Esophagus squamous epithelium (tissue), 4 donors: Measurements from ENCODE around the gene MAP3K9.

Experiments
- CTCF ChIP-seq, 6 experiments: fragments of 450-650 bp in 4 of 6; fragments of 200-600 bp in 2 of 6; sonication (generic) in 2 of 6; IDR thresholded peaks; one replicate each; pipeline ENCODE4 v1.5.1; 2016 to 2019; ENCODE audit warnings: antibody characterized with exemption in 6 of 6, mild to moderate bottlenecking in 4 of 6, moderate library complexity in 4 of 6
- POLR2A ChIP-seq, 4 donors: fragments of 450-650 bp; IDR thresholded peaks; one replicate each; pipeline ENCODE4 v1.6.1; 2017; ENCODE audit warnings: antibody characterized with exemption in 4 of 4, mild to moderate bottlenecking in 4 of 4, moderate library complexity in 3 of 4

DNA sequence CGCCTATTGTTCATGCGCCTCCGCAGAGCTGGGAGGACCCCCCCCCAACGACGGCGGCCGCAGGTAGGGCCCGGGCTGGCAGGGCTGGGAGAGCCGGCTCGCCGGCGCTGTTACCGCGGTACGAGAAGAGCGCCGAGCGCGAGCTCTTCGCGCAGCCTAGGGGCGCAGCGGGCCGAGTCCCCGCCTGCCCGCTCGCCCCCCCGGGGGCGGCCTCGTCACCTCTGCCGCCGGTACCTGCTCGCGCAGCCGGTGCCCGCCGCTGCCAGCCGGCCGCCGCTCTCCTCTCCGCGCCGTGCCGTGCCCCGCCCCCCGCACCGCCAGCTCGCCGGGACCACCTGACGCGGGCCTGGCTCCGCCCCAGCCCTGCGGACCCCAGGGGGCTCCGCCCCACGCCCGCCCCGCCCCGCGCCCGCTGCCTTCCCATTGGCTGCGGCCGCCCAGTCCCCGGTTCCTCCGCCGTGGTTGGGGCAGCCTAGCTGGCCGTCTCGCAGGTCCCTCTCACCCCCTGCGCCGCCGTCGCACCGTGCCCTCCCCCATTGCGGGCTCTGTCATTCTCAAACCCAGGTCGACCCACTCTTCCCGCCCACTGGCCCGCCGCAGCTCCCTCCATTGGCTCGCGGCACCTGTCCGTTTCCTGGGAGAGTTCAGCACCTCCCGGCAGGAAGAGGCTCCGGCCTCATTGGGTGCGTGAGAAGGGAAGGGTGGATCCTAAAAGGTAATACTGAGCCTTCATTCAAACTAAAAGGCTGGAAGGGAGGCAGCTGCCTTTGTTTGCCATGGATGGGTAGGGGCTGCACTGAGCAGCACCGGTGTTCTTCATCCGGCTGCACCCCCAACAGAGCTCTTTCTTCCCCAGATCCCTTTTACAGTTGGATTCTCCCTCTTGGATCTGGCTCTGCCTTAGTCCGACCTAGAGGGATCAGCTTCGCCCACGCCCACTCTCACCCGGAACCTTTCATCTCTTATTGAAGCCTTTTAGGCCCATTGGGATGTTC lies at the start of gene MAP3K9:
- TF ChIP-seq CTCF (IDR thresholded peaks at IDR 0.05) (no peak), POLR2A (IDR thresholded peaks at IDR 0.05) (peak in 3 of 4 donors; percentile 11 to 72 (median 29))
